Peyer's patch (tissue), 4 donors: ENCODE results near the gene KIRREL3.

Experiments
- POLR2A ChIP-seq, 2 donors: fragments of 450-650 bp; IDR thresholded peaks; one replicate each; pipeline ENCODE4 v1.5.1; 2017; ENCODE audit warnings: antibody characterized with exemption in 2 of 2, mild to moderate bottlenecking in 2 of 2, moderate library complexity in 2 of 2
- TF ChIP-seq, protein P1 (sequence below), 6 experiments: fragments of 450-650 bp in 4 of 6; fragments of 200-600 bp in 2 of 6; sonication (generic) in 1 of 6; IDR thresholded peaks; one replicate each; pipeline ENCODE4 v1.5.1; 2017 to 2019; ENCODE audit warnings: antibody characterized with exemption in 6 of 6, mild to moderate bottlenecking in 3 of 6, moderate library complexity in 1 of 6

DNA sequence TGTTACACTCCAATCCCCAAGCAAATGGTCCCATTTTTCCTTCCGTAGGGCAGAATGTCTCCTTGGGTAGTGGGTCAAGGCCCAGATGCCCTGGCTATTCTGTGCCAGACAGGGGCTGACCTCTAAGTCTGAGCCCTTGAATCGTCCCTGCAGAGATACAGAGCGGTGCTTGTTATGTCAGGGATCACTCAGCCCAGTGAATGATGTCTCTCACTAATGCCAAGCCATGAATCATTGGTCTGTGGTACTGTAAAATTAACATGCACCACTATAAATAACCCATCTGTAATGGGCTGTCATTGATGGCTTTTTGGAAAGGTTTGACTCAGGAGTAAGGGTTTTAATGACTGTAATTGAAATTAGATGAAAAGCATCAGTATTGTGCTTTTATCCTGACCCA, 35.3 kb upstream of the KIRREL3 start:
- TF ChIP-seq, protein P1, sequence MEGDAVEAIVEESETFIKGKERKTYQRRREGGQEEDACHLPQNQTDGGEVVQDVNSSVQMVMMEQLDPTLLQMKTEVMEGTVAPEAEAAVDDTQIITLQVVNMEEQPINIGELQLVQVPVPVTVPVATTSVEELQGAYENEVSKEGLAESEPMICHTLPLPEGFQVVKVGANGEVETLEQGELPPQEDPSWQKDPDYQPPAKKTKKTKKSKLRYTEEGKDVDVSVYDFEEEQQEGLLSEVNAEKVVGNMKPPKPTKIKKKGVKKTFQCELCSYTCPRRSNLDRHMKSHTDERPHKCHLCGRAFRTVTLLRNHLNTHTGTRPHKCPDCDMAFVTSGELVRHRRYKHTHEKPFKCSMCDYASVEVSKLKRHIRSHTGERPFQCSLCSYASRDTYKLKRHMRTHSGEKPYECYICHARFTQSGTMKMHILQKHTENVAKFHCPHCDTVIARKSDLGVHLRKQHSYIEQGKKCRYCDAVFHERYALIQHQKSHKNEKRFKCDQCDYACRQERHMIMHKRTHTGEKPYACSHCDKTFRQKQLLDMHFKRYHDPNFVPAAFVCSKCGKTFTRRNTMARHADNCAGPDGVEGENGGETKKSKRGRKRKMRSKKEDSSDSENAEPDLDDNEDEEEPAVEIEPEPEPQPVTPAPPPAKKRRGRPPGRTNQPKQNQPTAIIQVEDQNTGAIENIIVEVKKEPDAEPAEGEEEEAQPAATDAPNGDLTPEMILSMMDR (IDR thresholded peaks at IDR 0.05), result no peak
- TF ChIP-seq POLR2A (IDR thresholded peaks at IDR 0.05), result no peak
